ENCODE measurements around the gene USP48.

- TF ChIP-seq CTCF (conservative IDR thresholded peaks at IDR 0.05 in 1 of 2, IDR thresholded peaks at IDR 0.05 in 1 of 2; ENCODE audit: low read depth in 1 of 2, low read length in 2 of 2) = no peak
- no peak for TF ChIP-seq EZH2 (IDR thresholded peaks at IDR 0.05; ENCODE audit: low read length, missing control alignments)
Observed at GRCh38 chr1:21636029-21636428, 146.9 kb downstream of the USP48 start.
